ENCODE results near the gene KY.

Gene KY

GRCh38 chr3:134568790-134569189, 82.0 kb downstream of the KY start:
- Histone ChIP-seq H3K4me3 (no peak overlapping the region), H3K27ac (no peak overlapping the region), H3K27me3 (no peaks in the 10 kb centered on the region), H3K9me3 (peaks cover 51% of the 10 kb centered on the region), H4K20me1 (no peaks in the 10 kb centered on the region), H3K4me2 (no peak overlapping the region), H3K4me1 (no peaks in the 10 kb centered on the region), H3K9ac (no peak overlapping the region), H3K36me3 (peaks cover 31% of the 10 kb centered on the region)
- no peak for TF ChIP-seq Cebpa-rat (IDR thresholded peaks at IDR 0.05)

DNA sequence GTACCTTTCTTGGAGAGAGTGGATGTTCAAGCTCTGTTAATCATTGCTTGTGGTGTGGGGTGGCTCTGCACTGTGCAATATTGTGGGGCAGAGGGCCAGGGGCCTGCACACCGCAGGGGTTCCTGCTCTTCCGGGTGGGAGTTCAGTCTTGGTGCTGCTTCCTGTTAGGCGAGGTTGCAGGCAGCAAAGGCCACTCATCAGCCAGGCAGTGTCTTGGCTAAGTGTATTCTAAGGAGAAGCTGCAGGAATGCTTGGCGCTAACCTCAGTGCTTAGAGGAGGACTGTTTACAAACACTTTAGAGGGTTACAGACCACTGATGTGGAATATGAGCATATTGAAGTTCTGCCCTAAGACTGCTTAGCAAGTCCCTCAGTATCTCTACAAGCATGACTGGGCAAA, 83.2 kb downstream of the KY start:
- peaks cover 42% of the 10 kb centered on the region for H3K36me3 ChIP-seq
- no peak for TF ChIP-seq Cebpa-rat (IDR thresholded peaks at IDR 0.05)
- H3K4me3 ChIP-seq: no peak overlapping the region
- H3K4me1 ChIP-seq: no peaks in the 10 kb centered on the region
- H4K20me1 ChIP-seq: no peaks in the 10 kb centered on the region
- peaks cover 47% of the 10 kb centered on the region for H3K9me3 ChIP-seq
- no peak overlapping the region for H3K9ac ChIP-seq
- no peak overlapping the region for H3K27ac ChIP-seq
- no peak overlapping the region for H3K4me2 ChIP-seq
- H3K27me3 ChIP-seq: no peaks in the 10 kb centered on the region

GRCh38 chr3:134564991-134565390, 85.8 kb downstream of the KY start:
- H3K27me3 ChIP-seq: no peaks in the 10 kb centered on the region
- peaks cover 26% of the 10 kb centered on the region for H3K9me3 ChIP-seq
- no peak overlapping the region for H3K9ac ChIP-seq

GRCh38 chr3:134563601-134564000, 87.2 kb downstream of the KY start:
- peaks cover 12% of the 10 kb centered on the region for H3K9me3 ChIP-seq
- no peaks in the 10 kb centered on the region for H3K27me3 ChIP-seq
- TF ChIP-seq Cebpa-rat (IDR thresholded peaks at IDR 0.05): no peak
- no peak overlapping the region for H3K4me3 ChIP-seq
- no peak overlapping the region for H3K27ac ChIP-seq
- peaks cover 53% of the 10 kb centered on the region for H3K36me3 ChIP-seq
- H4K20me1 ChIP-seq: no peaks in the 10 kb centered on the region
- no peak overlapping the region for H3K4me2 ChIP-seq
- no peak overlapping the region for H3K9ac ChIP-seq
- no peaks in the 10 kb centered on the region for H3K4me1 ChIP-seq

More at GRCh38 chr3:134564991-134565390, 85.8 kb downstream of the KY start:
- H4K20me1 ChIP-seq: no peaks in the 10 kb centered on the region
- no peaks in the 10 kb centered on the region for H3K4me1 ChIP-seq
- H3K36me3 ChIP-seq: peaks cover 54% of the 10 kb centered on the region
- H3K4me2 ChIP-seq: no peak overlapping the region
- H3K4me3 ChIP-seq: no peak overlapping the region
- TF ChIP-seq Cebpa-rat (IDR thresholded peaks at IDR 0.05): no peak
- no peak overlapping the region for H3K27ac ChIP-seq

GRCh38 chr3:134562055-134562454, 88.8 kb downstream of the KY start:
- H3K27ac ChIP-seq: no peak overlapping the region
- H3K36me3 ChIP-seq: peaks cover 49% of the 10 kb centered on the region
- no peaks in the 10 kb centered on the region for H3K9me3 ChIP-seq
- H4K20me1 ChIP-seq: no peaks in the 10 kb centered on the region
- H3K4me1 ChIP-seq: no peaks in the 10 kb centered on the region
- TF ChIP-seq Cebpa-rat (IDR thresholded peaks at IDR 0.05): no peak
- no peak overlapping the region for H3K4me2 ChIP-seq
- H3K27me3 ChIP-seq: no peaks in the 10 kb centered on the region
- H3K9ac ChIP-seq: no peak overlapping the region
- no peak overlapping the region for H3K4me3 ChIP-seq

DNA sequence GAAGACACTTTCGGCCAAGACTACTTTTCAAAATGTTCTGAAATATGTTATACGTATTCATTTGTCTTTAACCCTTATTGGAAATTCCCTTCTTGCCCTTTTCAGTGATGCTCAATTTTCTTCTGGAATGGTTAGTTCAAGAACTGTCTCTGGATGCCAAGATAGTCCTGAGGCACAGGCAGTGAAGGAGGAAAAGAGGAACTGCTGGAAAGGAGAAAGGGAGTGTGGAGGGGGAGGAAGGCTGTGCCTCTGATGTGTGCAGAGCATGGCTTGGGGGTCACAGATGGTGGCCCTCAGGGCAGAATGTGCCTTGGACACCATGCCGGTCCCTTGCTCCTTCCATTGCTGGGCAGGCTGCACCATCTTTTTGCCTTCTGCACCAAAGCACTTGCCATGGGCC, 91.2 kb downstream of the KY start:
- H4K20me1 ChIP-seq: no peaks in the 10 kb centered on the region
- no peak overlapping the region for H3K4me3 ChIP-seq
- peaks cover 54% of the 10 kb centered on the region for H3K36me3 ChIP-seq

More for the DNA sequence above, 91.2 kb downstream of the KY start:
- no peak for TF ChIP-seq Cebpa-rat (IDR thresholded peaks at IDR 0.05)
- H3K27ac ChIP-seq: no peak overlapping the region
- H3K9ac ChIP-seq: no peak overlapping the region
- no peak overlapping the region for H3K4me2 ChIP-seq
- H3K9me3 ChIP-seq: no peaks in the 10 kb centered on the region
- H3K4me1 ChIP-seq: no peaks in the 10 kb centered on the region
- no peaks in the 10 kb centered on the region for H3K27me3 ChIP-seq

All from BLaER1 (cell line).